Thymus (tissue), 11 donors: ENCODE data around the gene CD83. TPM values are rescaled to one million over a fixed set of nuclear protein-coding genes. Genes with fewer than 3 reads are reported as not detected.
"Not testable (repeated sequence)": the region's sequence is repeated elsewhere in the genome, so short reads cannot be mapped to it uniquely, and the experiment has no call there.

Source experiments
- DNase-seq, 9 donors: peaks; one replicate each; pipeline ENCODE4 v3.0.0-alpha.2; 2013; ENCODE audit warnings: low spot score in 9 of 9, low read depth in 6 of 9, missing footprints in 1 of 9
- H3K27ac ChIP-seq, 2 donors: one replicate each; pipeline ENCODE4 v1.5.1; 2013; ENCODE audit warnings: control low read depth in 1 of 2, low read depth in 1 of 2, low read length in 1 of 2, mild to moderate bottlenecking in 1 of 2, moderate library complexity in 1 of 2
- H3K27me3 ChIP-seq, 2 donors: one replicate each; pipeline ENCODE4 v1.5.1; 2013; ENCODE audit warnings: low read length in 1 of 2; ENCODE audit not compliant: control insufficient read depth in 2 of 2, insufficient read depth in 1 of 2
- H3K36me3 ChIP-seq, 2 donors: one replicate each; pipeline ENCODE4 v1.5.1; 2013; ENCODE audit warnings: low read length in 1 of 2, mild to moderate bottlenecking in 1 of 2, moderate library complexity in 1 of 2; ENCODE audit not compliant: control insufficient read depth in 2 of 2, insufficient read depth in 2 of 2
- H3K4me1 ChIP-seq, 2 donors: one replicate each; pipeline ENCODE4 v1.5.1; 2013; ENCODE audit warnings: low read length in 2 of 2; ENCODE audit not compliant: control insufficient read depth in 2 of 2, insufficient read depth in 2 of 2
- H3K4me3 ChIP-seq, 2 donors: one replicate each; pipeline ENCODE4 v1.5.1; 2013; ENCODE audit warnings: low read length in 2 of 2, control low read depth in 1 of 2, mild to moderate bottlenecking in 1 of 2
- H3K9me3 ChIP-seq, 2 donors: one replicate each; pipeline ENCODE4 v1.5.1; 2013; ENCODE audit warnings: low read length in 1 of 2, mild to moderate bottlenecking in 1 of 2; ENCODE audit not compliant: control insufficient read depth in 2 of 2, insufficient read depth in 1 of 2
- WGBS: extraction: QIAGEN DNeasy Blood & Tissue Kit; methylation state at CpG from one replicate; pipeline ENCODE4 v1.1.7; 2013; 5-methylcytosine and 5-hydroxymethylcytosine counted together
- polyA plus RNA-seq: library from polyadenylated mRNA; stranded (reverse); fragments of 200-250 nt; gene quantifications from one replicate; pipeline ENCODE4 v1.2.3, GENCODE V29; 2013
- total RNA-seq: library from RNA; stranded (reverse); fragments of 120-200 nt; gene quantifications from one replicate; pipeline ENCODE4 v1.2.4, GENCODE V29; 2013
- donor health status: healthy.

CD83 gene
- total and polyA plus RNA-seq, 2 donors = 21.6 to 50.9 TPM

- DNase-seq = no peak
- Histone ChIP-seq H3K27ac (no peak overlapping the region), H3K9me3 (no peaks in the 10 kb centered on the region), H3K4me1 (peaks cover 4 to 18% of the 10 kb centered on the region in 2 donors), H3K36me3 (no peaks in the 10 kb centered on the region), H3K4me3 (no peak overlapping the region), H3K27me3 (no peaks in the 10 kb centered on the region)
- 95% methylated on average over 10 of the region's 10 CpGs for WGBS
Measured at GRCh38 chr6:14146506-14147096, 29.0 kb downstream of the CD83 start.

GRCh38 chr6:14147891-14148290, 30.3 kb downstream of the CD83 start:
- DNase-seq = no peak
- WGBS = 93% methylated on average over 7 of the region's 7 CpGs
- Histone ChIP-seq H3K36me3 (no peaks in the 10 kb centered on the region), H3K9me3 (no peaks in the 10 kb centered on the region), H3K27me3 (no peaks in the 10 kb centered on the region), H3K4me1 (peaks cover 4 to 18% of the 10 kb centered on the region in 2 donors), H3K4me3 (no peak overlapping the region), H3K27ac (no peak overlapping the region)

- peaks cover 4 to 18% of the 10 kb centered on the region in 2 donors for H3K4me1 ChIP-seq
- H3K9me3 ChIP-seq = no peaks in the 10 kb centered on the region
- WGBS = 98% methylated on average over 5 of the region's 5 CpGs
- H3K4me3 ChIP-seq = no peak overlapping the region
- no peak for DNase-seq
- no peaks in the 10 kb centered on the region for H3K27me3 ChIP-seq
- no peaks in the 10 kb centered on the region for H3K36me3 ChIP-seq
- no peak overlapping the region for H3K27ac ChIP-seq
Measured at GRCh38 chr6:14148471-14148870, 30.9 kb downstream of the CD83 start.

GRCh38 chr6:14149053-14149738, 31.6 kb downstream of the CD83 start:
- Histone ChIP-seq H3K4me3 (no peak overlapping the region), H3K27me3 (no peaks in the 10 kb centered on the region), H3K4me1 (peaks cover 4 to 18% of the 10 kb centered on the region in 2 donors), H3K9me3 (no peaks in the 10 kb centered on the region), H3K27ac (no peak overlapping the region), H3K36me3 (no peaks in the 10 kb centered on the region)
- WGBS = 72% methylated on average over 6 of the region's 6 CpGs
- DNase-seq = no peak

GRCh38 chr6:14149739-14150130, 32.2 kb downstream of the CD83 start:
- over 99% methylated on average over 7 of the region's 7 CpGs for WGBS
- Histone ChIP-seq H3K9me3 (no peaks in the 10 kb centered on the region), H3K4me1 (peaks cover 3 to 18% of the 10 kb centered on the region in 2 donors), H3K27me3 (no peaks in the 10 kb centered on the region), H3K36me3 (no peaks in the 10 kb centered on the region), H3K27ac (no peak overlapping the region), H3K4me3 (no peak overlapping the region)
- DNase-seq = no peak

GRCh38 chr6:14151300-14151699, 33.7 kb downstream of the CD83 start:
- not testable (repeated sequence) for H3K36me3 ChIP-seq, H3K4me3 ChIP-seq
- 96% methylated on average over 3 of the region's 3 CpGs for whole genome bisulfite sequencing

GRCh38 chr6:14151773-14152172, 34.2 kb downstream of the CD83 start:
- 100% methylated on average over 1 of the region's 1 CpG for WGBS
- peaks cover 0 to 12% of the 10 kb centered on the region in 2 donors for H3K4me1 ChIP-seq
- no peak overlapping the region for H3K4me3 ChIP-seq
- no peaks in the 10 kb centered on the region for H3K36me3 ChIP-seq
- no peak overlapping the region for H3K27ac ChIP-seq
- H3K9me3 ChIP-seq = no peaks in the 10 kb centered on the region
- H3K27me3 ChIP-seq = no peaks in the 10 kb centered on the region
- no peak for DNase-seq

More at GRCh38 chr6:14151300-14151699, 33.7 kb downstream of the CD83 start:
- not testable (repeated sequence) for DNase-seq, H3K9me3 ChIP-seq, H3K27ac ChIP-seq, H3K27me3 ChIP-seq
- peaks cover 0 to 13% of the 10 kb centered on the region in 2 donors for H3K4me1 ChIP-seq

GRCh38 chr6:14153228-14153627, 35.7 kb downstream of the CD83 start:
- Histone ChIP-seq H3K27ac (no peak overlapping the region), H3K27me3 (no peaks in the 10 kb centered on the region), H3K9me3 (no peaks in the 10 kb centered on the region), H3K36me3 (no peaks in the 10 kb centered on the region), H3K4me3 (no peak overlapping the region), H3K4me1 (peaks cover 0 to 5% of the 10 kb centered on the region in 2 donors)
- DNase-seq = no peak
- 98% methylated on average over 3 of the region's 3 CpGs for WGBS

- Histone ChIP-seq H3K4me3 (no peak overlapping the region), H3K27me3 (no peaks in the 10 kb centered on the region), H3K4me1 (no peaks in the 10 kb centered on the region), H3K36me3 (no peaks in the 10 kb centered on the region), H3K9me3 (peaks cover 0 to 8% of the 10 kb centered on the region in 2 donors), H3K27ac (no peak overlapping the region)
- no peak for DNase-seq
- WGBS = 98% methylated on average over 6 of the region's 6 CpGs
Measured at GRCh38 chr6:14159090-14159489, 41.5 kb downstream of the CD83 start.
